Cardiac muscle cell (in vitro differentiated cells and primary cell): ENCODE measurements around the gene WDR89. TPM values are rescaled to one million over a fixed set of nuclear protein-coding genes. Genes with fewer than 3 reads are reported as not detected.
"Not testable (repeated sequence)": the region's sequence is repeated elsewhere in the genome, so short reads cannot be mapped to it uniquely, and the experiment has no call there.

Experiments used
- DNase-seq, 2 donors: peaks; one replicate each; pipeline versions ENCODE4 v3.0.0 to v3.0.0-alpha.2; 2010 to 2017; ENCODE audit warnings: low read depth in 1 of 2, low spot score in 1 of 2
- H3K27ac ChIP-seq: fragments of 200-600 bp; sonication (generic); 2 replicates; pipeline ENCODE4 v1.5.1; 2016
- H3K27me3 ChIP-seq: fragments of 200-600 bp; sonication (generic); 2 replicates; pipeline ENCODE4 v1.6.0; 2016; ENCODE audit warnings: control low read depth
- H3K36me3 ChIP-seq: fragments of 200-600 bp; sonication (generic); 2 replicates; pipeline ENCODE4 v1.5.1; 2016; ENCODE audit warnings: control low read depth
- H3K4me1 ChIP-seq: fragments of 200-600 bp; sonication (generic); 2 replicates; pipeline ENCODE4 v1.8.1; 2017; ENCODE audit warnings: low read depth, mild to moderate bottlenecking, mixed run types
- H3K4me3 ChIP-seq: fragments of 200-600 bp; sonication (generic); 2 replicates; pipeline ENCODE4 v1.5.1; 2016; ENCODE audit warnings: mild to moderate bottlenecking
- H3K9me3 ChIP-seq: fragments of 200-600 bp; sonication (generic); 2 replicates; pipeline ENCODE4 v1.5.1; 2017; ENCODE audit warnings: low read depth, mild to moderate bottlenecking, control low read depth
- polyA plus RNA-seq: library from polyadenylated mRNA; unstranded; fragments of >200 nt; fragmentation: Nextera tagmentation; extraction: Ambion mirVana; gene quantifications from 2 replicates; pipeline ENCODE4 v1.2.1, GENCODE V29; 2016
- total RNA-seq: library from RNA; depleted of rRNA; stranded (reverse); fragments of >200 nt; gene quantifications from 2 replicates; pipeline ENCODE4 v1.2.3, GENCODE V29; 2016
- TF ChIP-seq, protein P1 (sequence below): IDR thresholded peaks from 2 replicates; pipeline ENCODE4 v1.5.1; 2012; ENCODE audit warnings: low read depth, mild to moderate bottlenecking, low read length

WDR89 gene
- total and polyA plus RNA-seq, 2 experiments from 2014 or later = 9.0 to 11.7 TPM

DNA sequence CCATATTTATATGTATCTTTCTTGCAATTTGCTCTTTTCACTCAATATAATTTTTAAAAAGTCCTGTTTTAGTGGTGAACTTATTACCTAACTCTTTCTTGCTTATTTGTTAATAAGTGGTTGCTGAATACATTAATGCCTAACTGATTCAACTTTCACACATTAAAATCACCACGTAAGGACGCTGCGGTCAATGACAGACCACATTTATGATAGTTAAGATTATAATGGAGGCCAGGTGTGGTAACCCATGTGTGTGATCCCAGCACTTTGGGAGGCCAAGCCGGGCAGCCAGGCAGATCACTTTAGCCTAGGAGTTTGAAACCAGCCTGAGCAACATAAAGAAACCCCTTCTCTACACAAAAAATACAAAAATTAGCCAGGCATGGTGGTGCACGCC is 37.0 kb downstream of the WDR89 start:
- Histone ChIP-seq H3K4me3 (no peak overlapping the region), H3K4me1 (no peaks in the 10 kb centered on the region), H3K9me3 (no peaks in the 10 kb centered on the region), H3K27ac (no peak overlapping the region), H3K27me3 (no peaks in the 10 kb centered on the region), H3K36me3 (no peaks in the 10 kb centered on the region)
- DNase-seq = no peak
- TF ChIP-seq, protein P1, sequence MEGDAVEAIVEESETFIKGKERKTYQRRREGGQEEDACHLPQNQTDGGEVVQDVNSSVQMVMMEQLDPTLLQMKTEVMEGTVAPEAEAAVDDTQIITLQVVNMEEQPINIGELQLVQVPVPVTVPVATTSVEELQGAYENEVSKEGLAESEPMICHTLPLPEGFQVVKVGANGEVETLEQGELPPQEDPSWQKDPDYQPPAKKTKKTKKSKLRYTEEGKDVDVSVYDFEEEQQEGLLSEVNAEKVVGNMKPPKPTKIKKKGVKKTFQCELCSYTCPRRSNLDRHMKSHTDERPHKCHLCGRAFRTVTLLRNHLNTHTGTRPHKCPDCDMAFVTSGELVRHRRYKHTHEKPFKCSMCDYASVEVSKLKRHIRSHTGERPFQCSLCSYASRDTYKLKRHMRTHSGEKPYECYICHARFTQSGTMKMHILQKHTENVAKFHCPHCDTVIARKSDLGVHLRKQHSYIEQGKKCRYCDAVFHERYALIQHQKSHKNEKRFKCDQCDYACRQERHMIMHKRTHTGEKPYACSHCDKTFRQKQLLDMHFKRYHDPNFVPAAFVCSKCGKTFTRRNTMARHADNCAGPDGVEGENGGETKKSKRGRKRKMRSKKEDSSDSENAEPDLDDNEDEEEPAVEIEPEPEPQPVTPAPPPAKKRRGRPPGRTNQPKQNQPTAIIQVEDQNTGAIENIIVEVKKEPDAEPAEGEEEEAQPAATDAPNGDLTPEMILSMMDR = no peak

- no peak overlapping the region for H3K4me3 ChIP-seq
- TF ChIP-seq, protein P1 = no peak
- H3K4me1 ChIP-seq = no peaks in the 10 kb centered on the region
- no peaks in the 10 kb centered on the region for H3K27me3 ChIP-seq
- DNase-seq = no peak
- H3K36me3 ChIP-seq = peaks cover 3% of the 10 kb centered on the region
- no peak overlapping the region for H3K27ac ChIP-seq
- H3K9me3 ChIP-seq = no peaks in the 10 kb centered on the region
These were observed 37.9 kb downstream of the WDR89 start for GRCh38 chr14:63603749-63604277.

DNA sequence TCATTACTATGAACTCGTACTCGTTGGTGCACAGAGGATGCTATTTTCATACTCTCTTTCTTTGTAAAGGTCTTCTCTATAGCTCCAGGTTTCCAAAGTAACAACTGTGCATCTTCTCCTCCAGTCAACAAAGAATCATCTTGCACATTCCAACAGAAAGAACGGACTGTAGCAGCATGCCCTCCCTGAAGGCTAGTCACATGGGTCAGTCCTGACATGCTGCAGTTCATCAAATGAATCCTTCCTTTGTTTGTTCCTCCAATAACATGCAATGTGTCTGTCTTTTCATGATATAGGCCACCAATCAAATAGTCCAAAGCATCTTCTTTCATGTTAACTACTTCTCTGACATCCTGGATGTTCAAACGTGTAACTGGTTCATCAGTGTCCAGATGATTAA is 42.9 kb downstream of the WDR89 start:
- H3K27ac ChIP-seq = no peak overlapping the region
- no peak overlapping the region for H3K4me3 ChIP-seq
- no peak for DNase-seq
- peaks cover 11% of the 10 kb centered on the region for H3K36me3 ChIP-seq
- H3K9me3 ChIP-seq = no peaks in the 10 kb centered on the region
- no peaks in the 10 kb centered on the region for H3K4me1 ChIP-seq
- TF ChIP-seq, protein P1 = no peak
- no peaks in the 10 kb centered on the region for H3K27me3 ChIP-seq

DNA sequence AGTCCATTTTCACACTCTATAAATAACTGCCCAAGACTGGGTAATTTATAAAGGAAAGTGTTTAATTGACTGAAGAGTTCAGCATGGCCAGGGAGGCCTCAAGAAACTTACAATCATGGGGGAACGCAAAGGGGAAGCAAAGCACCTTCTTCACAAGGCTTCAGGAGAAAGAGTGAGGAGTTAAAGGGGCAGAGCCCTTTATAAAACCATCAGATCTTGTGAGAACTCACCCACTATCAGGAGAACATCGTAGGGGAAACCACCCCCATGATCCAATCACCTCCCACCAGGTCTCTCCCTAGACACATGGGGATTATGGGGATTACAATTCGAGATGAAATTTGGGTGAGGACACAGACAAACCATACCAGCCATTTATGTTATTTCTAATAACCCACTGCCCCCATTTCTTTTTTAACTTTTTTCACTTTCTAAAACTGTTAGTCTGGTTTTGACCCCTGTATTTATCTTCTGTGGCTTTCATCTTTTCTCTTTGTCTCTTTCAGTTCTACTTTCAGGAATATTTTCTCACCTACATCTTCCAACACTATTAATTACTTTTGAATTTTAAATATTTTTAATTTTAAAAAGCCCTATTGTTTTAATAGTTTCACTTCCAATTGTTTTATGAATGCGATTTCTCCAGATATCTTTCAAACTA is 44.5 kb downstream of the WDR89 start:
- Histone ChIP-seq H3K36me3 (peaks cover 11% of the 10 kb centered on the region), H3K9me3 (no peaks in the 10 kb centered on the region), H3K4me3 (no peak overlapping the region), H3K27me3 (no peaks in the 10 kb centered on the region), H3K27ac (no peak overlapping the region), H3K4me1 (no peaks in the 10 kb centered on the region)
- TF ChIP-seq, protein P1 = no peak
- DNase-seq = no peak

GRCh38 chr14:63594455-63595372 is 47.0 kb downstream of the WDR89 start:
- no peak overlapping the region for H3K27ac ChIP-seq
- peaks cover 11% of the 10 kb centered on the region for H3K36me3 ChIP-seq
- no peaks in the 10 kb centered on the region for H3K4me1 ChIP-seq
- H3K27me3 ChIP-seq = no peaks in the 10 kb centered on the region
- H3K4me3 ChIP-seq = no peak overlapping the region
- TF ChIP-seq, protein P1 = no peak
- no peaks in the 10 kb centered on the region for H3K9me3 ChIP-seq
- DNase-seq = no peak

GRCh38 chr14:63583046-63583445 is 58.6 kb downstream of the WDR89 start:
- not testable (repeated sequence) for H3K36me3 ChIP-seq, H3K4me1 ChIP-seq, H3K4me3 ChIP-seq, H3K9me3 ChIP-seq, H3K27me3 ChIP-seq, H3K27ac ChIP-seq, DNase-seq
